ENCODE measurements around the gene NCSTN. TPM values are rescaled to one million over a fixed set of nuclear protein-coding genes. Genes with fewer than 3 reads are reported as not detected.

The NCSTN gene
- total RNA-seq, 1 donor from 2014 or later: 44.8 TPM

GRCh38 chr1:160340866-160341265, 2.3 kb upstream of the NCSTN start:
- H3F3A ChIP-seq (ENCODE audit: low read depth): no peaks in the 10 kb centered on the region
- peaks cover 16% of the 10 kb centered on the region for H3K4me1 ChIP-seq
- H3K27me3 ChIP-seq: no peaks in the 10 kb centered on the region
- H2AFZ ChIP-seq (replicated peaks): no peak overlapping the region
- peak overlapping the region; percentile 63 for H3K4me3 ChIP-seq
- no peak for DNase-seq (ENCODE audit: low spot score)
- no peaks in the 10 kb centered on the region for H3K9me3 ChIP-seq (ENCODE audit: low read depth)
- TF ChIP-seq EZH2 (IDR thresholded peaks at IDR 0.05) (no peak), EZH2phosphoT487 (IDR thresholded peaks at IDR 0.05) (no peak), CTCF (IDR thresholded peaks at IDR 0.05) (no peak)
- peaks cover 79% of the 10 kb centered on the region for H3K79me2 ChIP-seq (ENCODE audit: low read depth)
- H3K4me3 Mint-ChIP-seq: no peak overlapping the region
- H3K9ac ChIP-seq: peak overlapping the region; percentile 28
- peaks cover 30% of the 10 kb centered on the region for H3K4me1 Mint-ChIP-seq
- peak overlapping the region; percentile 89 for H3K4me2 ChIP-seq
- H3K27ac ChIP-seq: no peak overlapping the region
- H3K36me3 Mint-ChIP-seq: peaks cover 18% of the 10 kb centered on the region
- no peaks in the 10 kb centered on the region for H3K36me3 ChIP-seq
- H4K20me1 ChIP-seq (ENCODE audit: low read depth): peaks cover 23% of the 10 kb centered on the region
- H3K27me3 Mint-ChIP-seq (ENCODE audit: insufficient read depth, low read depth): peaks cover 2% of the 10 kb centered on the region
- H3K9me3 Mint-ChIP-seq: no peaks in the 10 kb centered on the region
- no peak overlapping the region for H3K27ac Mint-ChIP-seq

- H3K4me3 Mint-ChIP-seq: peak overlapping the region; percentile 99
- no peaks in the 10 kb centered on the region for H3F3A ChIP-seq (ENCODE audit: low read depth)
- H3K9ac ChIP-seq: peak overlapping the region; percentile 96
- H3K4me1 ChIP-seq: peaks cover 16% of the 10 kb centered on the region
- peaks cover 30% of the 10 kb centered on the region for H3K4me1 Mint-ChIP-seq
- peak overlapping the region; percentile 94 for H2AFZ ChIP-seq (replicated peaks)
- H3K4me2 ChIP-seq: peak overlapping the region; percentile 89
- DNase-seq (ENCODE audit: low spot score): peak; percentile 8
- H3K4me3 ChIP-seq: peak overlapping the region; percentile 63
- peaks cover 2% of the 10 kb centered on the region for H3K27me3 Mint-ChIP-seq (ENCODE audit: insufficient read depth, low read depth)
- H3K9me3 ChIP-seq (ENCODE audit: low read depth): no peaks in the 10 kb centered on the region
- peak overlapping the region; percentile 95 for H3K27ac Mint-ChIP-seq
- no peak overlapping the region for H3K27ac ChIP-seq
- H3K36me3 ChIP-seq: no peaks in the 10 kb centered on the region
- peaks cover 16% of the 10 kb centered on the region for H3K36me3 Mint-ChIP-seq
- H3K79me2 ChIP-seq (ENCODE audit: low read depth): peaks cover 78% of the 10 kb centered on the region
- H3K27me3 ChIP-seq: no peaks in the 10 kb centered on the region
- TF ChIP-seq CTCF (IDR thresholded peaks at IDR 0.05) (no peak), EZH2 (IDR thresholded peaks at IDR 0.05) (no peak), EZH2phosphoT487 (IDR thresholded peaks at IDR 0.05) (no peak)
- no peaks in the 10 kb centered on the region for H3K9me3 Mint-ChIP-seq
- H4K20me1 ChIP-seq (ENCODE audit: low read depth): peaks cover 16% of the 10 kb centered on the region
These were observed 657 bp upstream of the NCSTN start for GRCh38 chr1:160342526-160342925.

GRCh38 chr1:160344241-160344640, 1.1 kb downstream of the NCSTN start:
- H3K27me3 Mint-ChIP-seq (ENCODE audit: insufficient read depth, low read depth): peaks cover 2% of the 10 kb centered on the region
- Histone ChIP-seq H3K4me3 (peak overlapping the region; percentile 63), H3K27ac (no peak overlapping the region), H3K27me3 (no peaks in the 10 kb centered on the region), H3K9me3 (ENCODE audit: low read depth) (no peaks in the 10 kb centered on the region), H3K4me2 (peak overlapping the region; percentile 89), H2AFZ (replicated peaks) (no peak overlapping the region), H4K20me1 (ENCODE audit: low read depth) (peaks cover 20% of the 10 kb centered on the region), H3K4me1 (peaks cover 16% of the 10 kb centered on the region), H3K36me3 (no peaks in the 10 kb centered on the region), H3K9ac (peak overlapping the region; percentile 96), H3F3A (ENCODE audit: low read depth) (no peaks in the 10 kb centered on the region), H3K79me2 (ENCODE audit: low read depth) (peaks cover 70% of the 10 kb centered on the region)
- H3K27ac Mint-ChIP-seq: peak overlapping the region; percentile 95
- peaks cover 6% of the 10 kb centered on the region for H3K36me3 Mint-ChIP-seq
- TF ChIP-seq CTCF (IDR thresholded peaks at IDR 0.05) (no peak), EZH2phosphoT487 (IDR thresholded peaks at IDR 0.05) (no peak), EZH2 (IDR thresholded peaks at IDR 0.05) (no peak)
- no peak for DNase-seq (ENCODE audit: low spot score)
- peak overlapping the region; percentile 99 for H3K4me3 Mint-ChIP-seq
- H3K9me3 Mint-ChIP-seq: no peaks in the 10 kb centered on the region
- peaks cover 30% of the 10 kb centered on the region for H3K4me1 Mint-ChIP-seq

Measured in neural progenitor cell (in vitro differentiated cells).